Choroid plexus epithelial cell (primary cell): ENCODE results near the gene PCP2.

Source experiments
- DNase-seq: peaks from one replicate; pipeline ENCODE4 v3.0.0-alpha.2; 2010; ENCODE audit warnings: low read depth
- H3K4me3 ChIP-seq: 2 replicates; pipeline ENCODE4 v1.5.1; 2011; ENCODE audit warnings: low read depth, mild to moderate bottlenecking, control low read depth, low read length, moderate library complexity
- TF ChIP-seq, protein P1 (sequence below): conservative IDR thresholded peaks from 2 replicates; pipeline ENCODE4 v1.5.1; 2011; ENCODE audit warnings: low read depth, mild to moderate bottlenecking, control low read depth, inconsistent platforms, low read length, moderate library complexity

Gene PCP2

DNA sequence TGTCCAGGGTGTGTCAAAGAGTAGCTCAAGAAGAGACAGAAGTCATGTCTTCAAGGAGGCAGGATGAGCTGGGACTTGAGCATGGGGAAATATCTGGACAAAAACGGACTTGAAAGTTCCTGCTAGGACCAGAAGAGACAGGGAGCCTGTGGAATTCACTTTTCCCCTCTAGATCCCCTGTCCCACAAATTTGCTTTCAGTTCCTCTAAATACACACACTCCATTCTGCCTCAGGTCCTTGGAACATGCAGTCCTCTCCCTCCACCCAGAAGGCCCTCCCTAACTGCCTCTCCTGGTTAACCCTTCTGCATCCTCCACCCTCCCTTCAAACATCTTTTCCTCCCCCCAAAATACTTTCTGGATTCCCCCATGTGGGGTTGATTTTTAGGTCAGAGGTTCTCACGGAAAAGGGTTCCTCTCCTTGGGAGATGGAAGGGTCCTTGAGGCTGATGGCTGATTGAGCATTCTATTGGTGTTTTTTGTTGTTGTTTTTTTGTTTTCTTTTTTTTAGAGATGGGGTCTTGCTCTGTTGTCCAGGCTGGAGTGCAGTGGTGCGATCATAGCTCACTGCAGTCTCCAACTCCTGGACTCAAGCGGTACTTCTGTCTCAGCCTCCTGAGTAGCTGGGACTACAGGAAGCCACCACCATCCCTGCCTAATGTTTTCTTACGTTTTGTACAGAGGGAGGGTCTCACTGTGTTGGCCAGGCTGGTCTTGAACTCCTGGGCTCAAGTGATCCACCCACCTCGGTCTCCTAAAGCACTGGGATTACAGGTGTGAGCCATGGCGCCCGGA, 28.4 kb upstream of the PCP2 start:
- no peak overlapping the region for H3K4me3 ChIP-seq
- DNase-seq = no peak
- TF ChIP-seq, protein P1, sequence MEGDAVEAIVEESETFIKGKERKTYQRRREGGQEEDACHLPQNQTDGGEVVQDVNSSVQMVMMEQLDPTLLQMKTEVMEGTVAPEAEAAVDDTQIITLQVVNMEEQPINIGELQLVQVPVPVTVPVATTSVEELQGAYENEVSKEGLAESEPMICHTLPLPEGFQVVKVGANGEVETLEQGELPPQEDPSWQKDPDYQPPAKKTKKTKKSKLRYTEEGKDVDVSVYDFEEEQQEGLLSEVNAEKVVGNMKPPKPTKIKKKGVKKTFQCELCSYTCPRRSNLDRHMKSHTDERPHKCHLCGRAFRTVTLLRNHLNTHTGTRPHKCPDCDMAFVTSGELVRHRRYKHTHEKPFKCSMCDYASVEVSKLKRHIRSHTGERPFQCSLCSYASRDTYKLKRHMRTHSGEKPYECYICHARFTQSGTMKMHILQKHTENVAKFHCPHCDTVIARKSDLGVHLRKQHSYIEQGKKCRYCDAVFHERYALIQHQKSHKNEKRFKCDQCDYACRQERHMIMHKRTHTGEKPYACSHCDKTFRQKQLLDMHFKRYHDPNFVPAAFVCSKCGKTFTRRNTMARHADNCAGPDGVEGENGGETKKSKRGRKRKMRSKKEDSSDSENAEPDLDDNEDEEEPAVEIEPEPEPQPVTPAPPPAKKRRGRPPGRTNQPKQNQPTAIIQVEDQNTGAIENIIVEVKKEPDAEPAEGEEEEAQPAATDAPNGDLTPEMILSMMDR = no peak

DNA sequence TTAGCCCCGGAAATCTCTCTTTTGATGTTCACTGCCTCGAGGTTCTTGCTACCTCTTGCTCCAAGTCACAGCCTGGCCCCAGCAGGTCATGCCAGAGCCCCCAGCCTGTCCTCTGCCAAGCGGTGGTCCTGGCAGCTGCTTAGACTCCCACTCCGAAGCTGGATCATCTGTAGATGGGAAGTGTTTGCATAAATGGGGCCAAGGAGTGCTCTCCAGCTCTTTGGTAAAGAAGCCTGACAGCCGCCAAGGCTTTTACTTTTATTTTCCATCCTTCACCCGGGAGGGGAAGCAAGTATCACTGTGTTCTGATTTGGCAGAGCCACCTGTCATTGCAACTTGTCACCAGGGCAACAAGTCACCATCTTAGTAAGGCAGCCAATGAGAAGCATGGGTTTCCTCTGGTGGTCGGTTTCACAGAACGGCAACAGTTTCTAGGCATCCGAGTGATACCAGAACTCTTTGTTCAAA, 24.7 kb upstream of the PCP2 start:
- no peak overlapping the region for H3K4me3 ChIP-seq
- TF ChIP-seq, protein P1 = no peak
- no peak for DNase-seq

DNA sequence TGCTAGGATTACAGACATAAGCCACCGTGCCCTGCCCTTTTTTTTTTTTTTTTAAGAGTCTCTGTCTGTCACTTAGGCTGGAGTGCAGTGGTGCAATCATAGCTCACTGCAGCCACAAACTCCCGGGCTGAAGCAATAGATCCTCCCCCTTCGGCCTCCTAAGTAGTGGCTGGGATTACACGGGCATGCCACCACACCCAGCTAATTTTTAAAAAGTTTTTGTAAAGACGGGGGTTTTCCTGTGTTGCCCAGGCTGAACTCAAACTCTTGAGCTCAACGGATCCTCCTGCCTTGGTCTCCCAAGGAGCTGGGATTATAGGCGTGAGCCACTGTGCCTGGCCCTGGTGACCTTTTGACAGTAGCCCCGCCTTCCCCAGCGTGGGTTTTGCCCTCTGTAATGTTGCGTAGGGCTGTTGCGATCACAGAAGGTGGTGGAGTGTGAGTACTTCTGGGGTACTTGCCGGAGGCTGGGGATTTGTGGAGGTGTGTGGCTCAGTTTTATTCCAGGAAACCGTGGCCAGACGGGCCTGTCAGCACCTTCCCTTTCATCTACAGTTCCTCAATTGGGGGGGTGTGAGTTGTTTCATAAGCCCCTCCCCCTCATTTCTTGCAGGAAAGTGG, 23.7 kb upstream of the PCP2 start:
- H3K4me3 ChIP-seq = no peak overlapping the region
- TF ChIP-seq, protein P1 = no peak
- no peak for DNase-seq

DNA sequence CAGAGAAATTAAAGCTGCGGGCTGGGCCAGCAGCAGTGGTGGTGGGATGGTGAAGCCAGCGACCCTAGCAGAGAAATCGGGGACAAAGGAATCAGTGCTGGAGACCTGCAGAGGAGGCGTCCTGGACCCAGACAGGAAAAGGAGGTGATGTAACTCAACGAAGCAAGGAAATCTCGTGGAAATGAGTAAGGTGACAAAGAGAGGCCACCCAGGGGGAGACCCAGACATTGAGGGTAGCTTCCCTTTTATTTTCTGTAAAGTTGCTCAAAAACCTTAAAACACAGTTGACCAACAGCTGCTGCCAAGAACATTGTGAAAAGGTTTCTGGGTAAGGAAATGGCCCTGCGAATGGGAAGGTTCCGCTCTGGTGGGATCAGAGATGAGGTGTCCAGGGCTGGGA, 22.1 kb upstream of the PCP2 start:
- H3K4me3 ChIP-seq = no peak overlapping the region
- DNase-seq = no peak
- TF ChIP-seq, protein P1 = no peak

DNA sequence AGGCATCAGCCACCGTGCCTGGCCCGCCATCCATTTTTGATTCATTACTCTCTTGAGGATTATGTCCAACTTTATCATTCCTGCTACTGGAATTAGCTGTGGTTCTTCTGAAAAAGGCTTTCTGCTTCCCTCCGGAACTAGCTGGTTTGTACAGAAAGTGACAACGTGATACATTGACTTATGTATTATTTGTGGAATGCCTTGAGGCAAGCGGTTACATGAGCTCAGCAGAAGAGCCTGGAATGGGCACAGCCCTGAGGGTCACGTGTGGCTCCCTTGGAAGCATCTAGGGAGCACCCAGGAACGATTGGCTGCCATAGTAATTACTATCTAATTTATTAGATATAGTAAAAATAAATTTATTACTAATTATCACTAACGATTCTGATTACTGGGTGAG, 20.9 kb upstream of the PCP2 start:
- no peak for DNase-seq
- TF ChIP-seq, protein P1 = no peak

DNA sequence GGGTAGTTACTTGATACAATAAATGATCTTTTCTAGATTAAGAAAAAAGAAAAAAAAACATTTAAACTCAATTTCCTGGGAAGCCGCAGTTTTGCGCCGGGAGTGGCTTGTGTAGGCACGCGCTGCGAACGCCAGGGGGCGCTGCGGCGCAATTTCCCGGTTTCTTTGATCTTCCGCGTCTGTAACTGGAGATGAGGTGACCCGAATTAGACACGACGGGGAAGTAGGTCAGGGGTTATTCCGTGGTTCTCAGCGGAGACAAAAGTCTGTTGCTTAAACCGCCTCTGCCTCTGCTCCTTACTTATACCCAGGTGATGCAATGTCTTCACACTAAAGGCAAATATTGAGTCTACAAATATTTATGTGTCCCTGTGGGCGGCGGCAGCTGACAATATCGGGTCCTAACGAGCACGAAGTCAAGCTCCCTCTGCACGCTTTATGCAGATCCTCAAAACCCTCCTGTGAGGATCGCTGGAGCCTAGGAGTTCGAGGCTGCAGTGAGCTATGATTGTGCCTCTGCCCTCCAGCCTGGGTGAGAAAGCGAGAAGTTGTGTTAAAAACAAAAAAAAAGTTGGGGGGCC, 18.6 kb upstream of the PCP2 start:
- peak; percentile 92 for DNase-seq
- TF ChIP-seq, protein P1 = peak; percentile 97
- peak overlapping the region; percentile 7 for H3K4me3 ChIP-seq

More for the DNA sequence above, 20.9 kb upstream of the PCP2 start:
- H3K4me3 ChIP-seq = no peak overlapping the region

DNA sequence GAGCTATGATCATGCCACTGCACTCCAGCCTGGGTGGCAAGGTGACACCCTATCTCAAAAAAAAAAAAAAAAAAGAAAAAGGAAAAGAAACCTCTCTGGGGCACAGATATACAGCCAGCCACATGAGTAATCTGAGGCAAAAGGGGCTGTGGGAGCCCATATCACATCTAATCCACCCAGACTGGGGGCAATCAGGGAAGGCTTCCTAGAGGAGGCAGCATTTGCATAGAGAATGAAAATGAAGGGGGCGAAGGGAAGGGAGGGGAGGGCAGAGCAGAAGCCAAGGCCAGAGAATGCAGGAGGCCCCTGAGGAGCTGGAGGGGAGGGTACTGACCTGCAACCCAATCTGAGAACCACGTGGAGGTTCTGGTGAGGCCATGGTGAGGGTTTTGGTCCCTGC, 16.6 kb upstream of the PCP2 start:
- DNase-seq = no peak
- TF ChIP-seq, protein P1 = no peak
- H3K4me3 ChIP-seq = no peak overlapping the region
